ENCODE measurements around the gene CCDC7.
"Not testable (repeated sequence)": the region's sequence is repeated elsewhere in the genome, so short reads cannot be mapped to it uniquely, and the experiment has no call there.

Gene CCDC7

GRCh38 chr10:32890444-32890843 is 444.5 kb downstream of the CCDC7 start:
- no peak for DNase-seq

- no peak for DNase-seq
Observed at GRCh38 chr10:32891261-32891660, 445.3 kb downstream of the CCDC7 start.

GRCh38 chr10:32893434-32893833 is 447.5 kb downstream of the CCDC7 start:
- DNase-seq, result no peak

GRCh38 chr10:32893916-32894664 is 448.1 kb downstream of the CCDC7 start:
- DNase-seq, result no peak

- not testable (repeated sequence) for DNase-seq
Observed at GRCh38 chr10:32895200-32895968, 449.4 kb downstream of the CCDC7 start.

GRCh38 chr10:32901815-32902214 is 455.9 kb downstream of the CCDC7 start:
- no peak for DNase-seq

- no peak for DNase-seq
Observed at GRCh38 chr10:32905466-32905865, 459.5 kb downstream of the CCDC7 start.

- DNase-seq, result no peak
Observed at GRCh38 chr10:32906595-32906994, 460.7 kb downstream of the CCDC7 start.

- no peak for DNase-seq
Observed at GRCh38 chr10:32909456-32909855, 463.5 kb downstream of the CCDC7 start.

GRCh38 chr10:32909970-32910369 is 464.0 kb downstream of the CCDC7 start:
- not testable (repeated sequence) for DNase-seq

GRCh38 chr10:32911285-32912016 is 465.5 kb downstream of the CCDC7 start:
- DNase-seq, result no peak

- DNase-seq, result not testable (repeated sequence)
Observed at GRCh38 chr10:32917817-32918216, 471.9 kb downstream of the CCDC7 start.

GRCh38 chr10:32922170-32922569 is 476.2 kb downstream of the CCDC7 start:
- DNase-seq, result no peak

GRCh38 chr10:32923134-32923533 is 477.2 kb downstream of the CCDC7 start:
- no peak for DNase-seq

- no peak for DNase-seq
Observed at GRCh38 chr10:32923849-32924248, 477.9 kb downstream of the CCDC7 start.
